Germinal center (tissue), 1 donor: ENCODE data around the gene LCE2B.

ENCODE experiments used
- DNase-seq: peaks from one replicate; pipeline ENCODE4 v3.0.0; 2012; ENCODE audit warnings: mixed read lengths, low spot score

The LCE2B gene

DNA sequence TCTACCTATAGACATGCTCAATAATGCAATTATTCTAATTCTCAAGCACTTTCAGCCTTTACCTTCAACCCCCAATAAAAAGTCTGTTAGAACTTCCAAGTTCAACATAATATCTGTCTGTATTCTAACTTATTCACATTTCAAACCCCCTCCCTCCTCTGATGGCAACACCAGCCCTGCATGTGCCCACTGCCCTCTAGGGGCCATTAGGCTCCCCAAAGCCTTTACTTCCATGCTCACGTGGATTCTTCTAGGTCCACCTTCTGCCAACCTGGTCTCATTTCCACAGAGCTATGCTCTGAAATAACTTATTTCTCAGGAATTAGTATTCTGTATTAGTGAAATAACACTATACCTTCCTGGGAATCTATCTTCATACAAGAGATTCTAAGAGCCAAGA is 49.7 kb downstream of the LCE2B start:
- DNase-seq: no peak
